ENCODE measurements around the gene NUB1.

The NUB1 gene

GRCh38 chr7:151411551-151411950 lies 69.9 kb downstream of the NUB1 start:
- no peak overlapping the region for H2AFZ ChIP-seq (ENCODE audit: low read depth, low read length)
- peaks cover 39% of the 10 kb centered on the region for H3K4me1 ChIP-seq (ENCODE audit: insufficient read depth, low read length)
- peaks cover 28% of the 10 kb centered on the region for H3K79me2 ChIP-seq (ENCODE audit: insufficient read depth, low read length)
- peaks cover 3% of the 10 kb centered on the region; the same call in 1 of the 2 replicates for H3K36me3 ChIP-seq (ENCODE audit: insufficient read depth, low read length)
- ATAC-seq (ENCODE audit: insufficient read depth, low read depth) (no peak), DNase-seq (no peak)
- H3K9me3 ChIP-seq (ENCODE audit: insufficient read depth, low read length, severe bottlenecking), result no peaks in the 10 kb centered on the region
- H3K4me3 ChIP-seq (ENCODE audit: low read depth in 1 of 2, low read length in 2 of 2), result no peak overlapping the region
- H3K27ac ChIP-seq (ENCODE audit: low read length), result no peak overlapping the region
- H3K4me2 ChIP-seq (ENCODE audit: insufficient read depth, low read length), result no peak overlapping the region
- TF ChIP-seq EZH2 (IDR thresholded peaks at IDR 0.05; ENCODE audit: borderline replicate concordance, low read depth, low read length, severe bottlenecking) (no peak), CTCF (IDR thresholded peaks at IDR 0.05; ENCODE audit: borderline replicate concordance, extremely low read depth, low read length, poor library complexity, severe bottlenecking) (peak; percentile 23)
- peaks cover 7% of the 10 kb centered on the region for H3K27me3 ChIP-seq (ENCODE audit: insufficient read depth, low read length, poor library complexity)
- H3K9ac ChIP-seq (ENCODE audit: low read depth, low read length), result no peak overlapping the region
- H4K20me1 ChIP-seq (ENCODE audit: insufficient read depth, low read length), result no peaks in the 10 kb centered on the region

GRCh38 chr7:151412318-151412717 lies 70.7 kb downstream of the NUB1 start:
- Histone ChIP-seq H3K27ac (ENCODE audit: low read length) (no peak overlapping the region), H3K4me1 (ENCODE audit: insufficient read depth, low read length) (peaks cover 31% of the 10 kb centered on the region), H3K4me2 (ENCODE audit: insufficient read depth, low read length) (no peak overlapping the region), H3K4me3 (ENCODE audit: low read depth in 1 of 2, low read length in 2 of 2) (no peak overlapping the region), H3K9me3 (ENCODE audit: insufficient read depth, low read length, severe bottlenecking) (no peaks in the 10 kb centered on the region), H3K79me2 (ENCODE audit: insufficient read depth, low read length) (peaks cover 21% of the 10 kb centered on the region), H2AFZ (ENCODE audit: low read depth, low read length) (no peak overlapping the region), H3K36me3 (ENCODE audit: insufficient read depth, low read length) (no peaks in the 10 kb centered on the region), H3K9ac (ENCODE audit: low read depth, low read length) (no peak overlapping the region), H3K27me3 (ENCODE audit: insufficient read depth, low read length, poor library complexity) (peaks cover 7% of the 10 kb centered on the region), H4K20me1 (ENCODE audit: insufficient read depth, low read length) (no peaks in the 10 kb centered on the region)
- ATAC-seq (ENCODE audit: insufficient read depth, low read depth) (no peak), DNase-seq (no peak)
- TF ChIP-seq EZH2 (IDR thresholded peaks at IDR 0.05; ENCODE audit: borderline replicate concordance, low read depth, low read length, severe bottlenecking), result no peak
- TF ChIP-seq CTCF (IDR thresholded peaks at IDR 0.05; ENCODE audit: borderline replicate concordance, extremely low read depth, low read length, poor library complexity, severe bottlenecking), result no peak

- Histone ChIP-seq H3K79me2 (ENCODE audit: insufficient read depth, low read length) (peaks cover 14% of the 10 kb centered on the region), H2AFZ (ENCODE audit: low read depth, low read length) (no peak overlapping the region), H3K36me3 (ENCODE audit: insufficient read depth, low read length) (no peaks in the 10 kb centered on the region), H4K20me1 (ENCODE audit: insufficient read depth, low read length) (no peaks in the 10 kb centered on the region), H3K9me3 (ENCODE audit: insufficient read depth, low read length, severe bottlenecking) (no peaks in the 10 kb centered on the region), H3K4me1 (ENCODE audit: insufficient read depth, low read length) (peaks cover 23% of the 10 kb centered on the region), H3K27ac (ENCODE audit: low read length) (no peak overlapping the region), H3K9ac (ENCODE audit: low read depth, low read length) (no peak overlapping the region), H3K4me3 (ENCODE audit: low read depth in 1 of 2, low read length in 2 of 2) (no peak overlapping the region), H3K4me2 (ENCODE audit: insufficient read depth, low read length) (no peak overlapping the region), H3K27me3 (ENCODE audit: insufficient read depth, low read length, poor library complexity) (peaks cover 7% of the 10 kb centered on the region)
- TF ChIP-seq CTCF (IDR thresholded peaks at IDR 0.05; ENCODE audit: borderline replicate concordance, extremely low read depth, low read length, poor library complexity, severe bottlenecking) (no peak), EZH2 (IDR thresholded peaks at IDR 0.05; ENCODE audit: borderline replicate concordance, low read depth, low read length, severe bottlenecking) (no peak)
- no peak for DNase-seq
- ATAC-seq (ENCODE audit: insufficient read depth, low read depth), result no peak
Measured at GRCh38 chr7:151413241-151413640, 71.6 kb downstream of the NUB1 start.
